ENCODE results near the gene FANCC. TPM values are rescaled to one million over a fixed set of nuclear protein-coding genes. Genes with fewer than 3 reads are reported as not detected.
A peak's percentile ranks its signal among the peaks of the same experiment; 100 is the strongest.

Gene FANCC
- total RNA-seq, 1 experiment from 2014 or later: 14.5 TPM

DNA sequence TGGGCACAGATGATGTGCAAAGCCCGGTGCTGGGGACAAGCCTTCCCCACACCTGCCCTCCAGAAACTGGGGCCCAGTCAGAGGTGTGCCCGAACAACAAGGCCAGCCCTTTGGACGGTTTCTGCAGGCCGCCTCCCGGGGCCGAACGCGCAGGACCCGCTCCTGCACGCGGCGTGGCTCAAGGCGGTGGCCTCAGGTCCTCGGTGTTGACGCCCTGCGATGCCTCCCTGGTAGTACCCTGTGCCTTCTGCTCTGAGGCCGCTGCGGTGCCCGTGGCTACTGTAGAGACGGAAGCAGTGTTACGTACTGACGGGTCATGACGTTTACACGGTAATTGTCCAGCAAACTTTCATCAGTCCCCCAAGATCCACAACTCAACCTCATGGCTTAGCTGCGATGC is 33.5 kb upstream of the FANCC start:
- Mint-ChIP-seq H3K9me3 (ENCODE audit: low read depth, unreplicated experiment) (no peaks in the 10 kb centered on the region), H3K36me3 (ENCODE audit: insufficient read depth, unreplicated experiment) (no peaks in the 10 kb centered on the region), H3K4me1 (ENCODE audit: low read depth, unreplicated experiment) (no peaks in the 10 kb centered on the region), H3K4me3 (ENCODE audit: low read depth, unreplicated experiment) (no peak overlapping the region), H3K27ac (ENCODE audit: unreplicated experiment) (no peak overlapping the region), H3K27me3 (ENCODE audit: unreplicated experiment) (peaks cover 28% of the 10 kb centered on the region)
- no TSS peak for BruUV-seq (replicated peaks)
- TF ChIP-seq, protein P1, sequence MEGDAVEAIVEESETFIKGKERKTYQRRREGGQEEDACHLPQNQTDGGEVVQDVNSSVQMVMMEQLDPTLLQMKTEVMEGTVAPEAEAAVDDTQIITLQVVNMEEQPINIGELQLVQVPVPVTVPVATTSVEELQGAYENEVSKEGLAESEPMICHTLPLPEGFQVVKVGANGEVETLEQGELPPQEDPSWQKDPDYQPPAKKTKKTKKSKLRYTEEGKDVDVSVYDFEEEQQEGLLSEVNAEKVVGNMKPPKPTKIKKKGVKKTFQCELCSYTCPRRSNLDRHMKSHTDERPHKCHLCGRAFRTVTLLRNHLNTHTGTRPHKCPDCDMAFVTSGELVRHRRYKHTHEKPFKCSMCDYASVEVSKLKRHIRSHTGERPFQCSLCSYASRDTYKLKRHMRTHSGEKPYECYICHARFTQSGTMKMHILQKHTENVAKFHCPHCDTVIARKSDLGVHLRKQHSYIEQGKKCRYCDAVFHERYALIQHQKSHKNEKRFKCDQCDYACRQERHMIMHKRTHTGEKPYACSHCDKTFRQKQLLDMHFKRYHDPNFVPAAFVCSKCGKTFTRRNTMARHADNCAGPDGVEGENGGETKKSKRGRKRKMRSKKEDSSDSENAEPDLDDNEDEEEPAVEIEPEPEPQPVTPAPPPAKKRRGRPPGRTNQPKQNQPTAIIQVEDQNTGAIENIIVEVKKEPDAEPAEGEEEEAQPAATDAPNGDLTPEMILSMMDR (IDR thresholded peaks at IDR 0.05; ENCODE audit: unreplicated experiment): no peak
- CTCF ChIA-PET: no interaction called here
- DNase-seq: no peak
- intact Hi-C loops (cut with micrococcal nuclease; ENCODE audit: unreplicated experiment): no loop called here

DNA sequence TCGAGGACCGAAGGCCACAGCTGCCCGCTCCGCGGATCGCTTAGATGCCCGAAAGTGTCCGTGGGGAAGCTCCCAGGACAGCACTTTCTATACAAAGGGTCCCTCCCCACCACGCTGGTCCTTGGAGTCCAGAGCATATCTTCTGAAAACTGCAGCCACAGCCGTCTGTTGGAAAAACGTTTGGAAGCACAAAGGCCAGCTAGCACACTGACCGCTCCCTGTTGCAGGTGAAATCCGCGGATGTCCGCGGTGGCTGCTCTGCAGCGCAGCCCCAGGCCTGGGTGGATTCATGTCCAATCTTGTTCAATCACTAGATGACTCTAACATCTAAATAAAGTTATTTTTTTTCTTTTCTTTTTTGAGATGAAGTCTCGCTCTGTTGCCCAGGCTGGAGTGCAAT is 32.8 kb upstream of the FANCC start:
- Mint-ChIP-seq H3K9me3 (ENCODE audit: low read depth, unreplicated experiment) (no peaks in the 10 kb centered on the region), H3K4me3 (ENCODE audit: low read depth, unreplicated experiment) (peak overlapping the region; percentile 72), H3K27me3 (ENCODE audit: unreplicated experiment) (peaks cover 28% of the 10 kb centered on the region), H3K36me3 (ENCODE audit: insufficient read depth, unreplicated experiment) (no peaks in the 10 kb centered on the region), H3K27ac (ENCODE audit: unreplicated experiment) (no peak overlapping the region), H3K4me1 (ENCODE audit: low read depth, unreplicated experiment) (no peaks in the 10 kb centered on the region)
- no TSS peak for BruUV-seq (replicated peaks)
- intact Hi-C loops (cut with micrococcal nuclease; ENCODE audit: unreplicated experiment): no loop called here
- DNase-seq: no peak
- CTCF ChIA-PET: no interaction called here
- TF ChIP-seq, protein P1 (IDR thresholded peaks at IDR 0.05; ENCODE audit: unreplicated experiment): no peak

DNA sequence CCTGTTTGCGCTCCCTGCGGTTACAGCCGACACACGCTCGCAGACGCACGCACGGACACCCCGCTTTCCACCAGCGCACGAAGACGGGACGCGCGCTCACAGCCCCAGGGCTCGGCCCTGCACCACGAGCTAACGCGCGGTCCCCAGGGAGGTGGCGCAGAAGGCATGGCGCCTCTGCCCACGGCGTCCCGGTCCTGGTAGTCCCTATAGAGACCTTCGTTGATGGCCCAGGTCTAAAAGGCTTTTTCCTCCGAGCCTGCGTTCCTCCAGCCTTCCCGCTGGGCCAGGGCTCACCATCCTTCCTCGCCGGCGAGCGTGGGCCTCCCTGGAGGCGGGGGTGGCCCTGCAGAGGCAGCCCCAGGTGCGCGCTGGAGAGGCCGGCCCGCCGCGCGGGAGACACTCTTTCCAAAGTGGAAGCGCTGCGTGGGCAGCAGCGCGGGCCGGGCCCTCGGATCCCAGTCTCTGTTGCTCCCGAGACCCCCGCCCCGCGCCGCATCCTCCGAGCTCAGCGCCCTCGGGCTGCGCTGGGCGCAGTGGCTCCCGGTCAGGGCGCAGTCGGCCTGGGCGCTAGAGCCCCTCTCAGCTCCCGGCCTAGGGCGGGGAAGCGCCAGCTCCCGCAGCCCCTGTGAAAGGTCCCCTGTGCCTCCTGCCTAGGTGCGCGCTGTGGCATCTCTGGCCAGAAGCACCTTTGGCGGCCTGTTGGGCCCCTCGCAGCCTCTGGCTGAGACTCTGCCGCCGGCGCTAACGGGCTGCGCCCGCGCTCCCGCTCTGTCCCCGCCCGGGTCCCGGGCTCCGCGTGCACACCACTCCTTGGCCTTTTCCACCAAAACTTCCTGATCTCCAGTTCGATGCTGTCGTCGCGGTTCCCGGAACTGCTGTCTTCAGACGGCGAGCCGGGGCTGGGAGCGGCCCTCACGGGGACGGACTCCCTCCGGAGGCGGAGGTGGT is 31.9 kb upstream of the FANCC start:
- Mint-ChIP-seq H3K4me1 (ENCODE audit: low read depth, unreplicated experiment) (no peaks in the 10 kb centered on the region), H3K27me3 (ENCODE audit: unreplicated experiment) (peaks cover 28% of the 10 kb centered on the region), H3K27ac (ENCODE audit: unreplicated experiment) (no peak overlapping the region), H3K36me3 (ENCODE audit: insufficient read depth, unreplicated experiment) (no peaks in the 10 kb centered on the region), H3K4me3 (ENCODE audit: low read depth, unreplicated experiment) (peak overlapping the region; percentile 72), H3K9me3 (ENCODE audit: low read depth, unreplicated experiment) (no peaks in the 10 kb centered on the region)
- DNase-seq: peak; percentile 8
- intact Hi-C loops (cut with micrococcal nuclease; ENCODE audit: unreplicated experiment): no loop called here
- BruUV-seq (replicated peaks): no TSS peak
- TF ChIP-seq, protein P1 (IDR thresholded peaks at IDR 0.05; ENCODE audit: unreplicated experiment): no peak
- CTCF ChIA-PET: no interaction called here

DNA sequence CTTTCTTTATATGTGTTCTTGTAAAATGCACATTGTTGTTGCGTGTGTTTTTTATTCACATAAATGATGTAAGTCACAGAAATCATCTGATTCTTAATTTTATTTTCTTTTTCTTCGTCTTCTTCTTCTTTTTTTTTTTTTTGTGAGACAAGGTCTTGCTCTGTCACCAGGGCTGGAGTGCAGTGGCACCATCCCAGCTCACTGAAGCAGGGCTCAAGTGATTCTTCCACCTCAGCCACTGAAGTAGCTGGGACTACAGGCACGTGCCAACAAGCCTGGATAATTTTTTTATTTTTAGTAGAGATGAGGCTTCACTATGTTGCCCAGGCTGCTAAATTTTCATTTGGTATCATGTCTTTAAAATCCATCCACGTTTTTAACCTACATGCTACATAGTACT is 28.5 kb upstream of the FANCC start:
- BruUV-seq (replicated peaks): no TSS peak
- CTCF ChIA-PET: no interaction called here
- intact Hi-C loops (cut with micrococcal nuclease; ENCODE audit: unreplicated experiment): no loop called here
- peaks cover 39% of the 10 kb centered on the region for H3K27me3 Mint-ChIP-seq (ENCODE audit: unreplicated experiment)
- no peak for DNase-seq
- TF ChIP-seq, protein P1 (IDR thresholded peaks at IDR 0.05; ENCODE audit: unreplicated experiment): no peak
- no peak overlapping the region for H3K27ac Mint-ChIP-seq (ENCODE audit: unreplicated experiment)
- H3K4me3 Mint-ChIP-seq (ENCODE audit: low read depth, unreplicated experiment): no peak overlapping the region
- no peaks in the 10 kb centered on the region for H3K4me1 Mint-ChIP-seq (ENCODE audit: low read depth, unreplicated experiment)
- H3K36me3 Mint-ChIP-seq (ENCODE audit: insufficient read depth, unreplicated experiment): no peaks in the 10 kb centered on the region
- H3K9me3 Mint-ChIP-seq (ENCODE audit: low read depth, unreplicated experiment): no peaks in the 10 kb centered on the region
